K562 treated with DMSO at 1 percent for 48 hours (cell line): Measurements from ENCODE around the gene CLEC4F. TPM values are rescaled to one million over a fixed set of nuclear protein-coding genes. Genes with fewer than 3 reads are reported as not detected.

Source experiments
- total RNA-seq: library from RNA; unstranded; fragments of 300-600 nt; gene quantifications from 2 replicates; pipeline ENCODE4 v1.2.3, GENCODE V29; 2022; ENCODE audit warnings: low replicate concordance; ENCODE audit errors: extremely low read depth

CLEC4F gene
- not detected in 2 replicates for total RNA-seq

GRCh38 chr2:70820499-70820898, at the start of gene CLEC4F:
TSS of gene CLEC4F (minus strand) at chr2:70820599. CDS start at chr2:70820523, 76 bp downstream.

GRCh38 chr2:70835643-70836042, 15.2 kb upstream of the CLEC4F start, which contains the start of gene CD207:
TSS of gene CD207 (minus strand) at chr2:70835816. CDS start at chr2:70835776, 40 bp downstream.

DNA sequence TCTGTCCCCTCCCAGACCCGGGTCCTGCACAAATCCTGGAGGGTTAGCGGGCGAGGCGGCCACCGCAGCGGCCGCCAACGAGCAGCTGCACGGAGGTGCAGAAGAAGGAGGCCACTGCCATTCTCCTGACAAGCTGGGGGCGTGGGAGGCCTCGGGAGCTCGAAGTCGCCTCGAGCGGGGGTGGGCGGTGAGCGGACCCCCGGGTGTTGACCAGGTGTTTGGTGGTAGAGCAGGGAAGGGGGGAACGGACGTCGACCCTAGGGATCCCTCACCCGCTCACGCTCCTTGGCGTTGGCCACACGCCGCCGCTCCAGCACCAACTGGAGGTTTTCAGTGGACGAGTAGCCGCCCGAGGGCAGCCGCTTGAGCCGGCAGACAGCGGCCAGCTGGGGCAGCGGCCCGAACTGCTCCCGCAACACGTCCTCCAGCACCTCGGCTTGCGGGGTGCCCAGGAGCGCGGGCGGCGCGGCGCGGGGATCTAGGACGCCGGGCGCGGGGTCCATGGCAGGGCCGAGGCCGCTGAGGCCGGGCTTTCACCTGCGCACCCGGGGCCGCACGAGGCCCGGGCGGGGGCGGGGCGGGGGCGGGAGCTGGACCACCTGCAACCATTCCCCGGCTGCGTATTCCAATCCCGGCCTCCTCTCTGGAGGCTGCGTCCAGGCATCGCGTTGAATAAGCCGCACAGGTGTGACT, 30.1 kb downstream of the CLEC4F start, which contains the start of gene FIGLA:
TSS of gene FIGLA (minus strand) at position 508 of the 693 bp plus-strand sequence. CDS start at position 503, 5 bp downstream.

GRCh38 chr2:70767699-70768589, 52.5 kb downstream of the CLEC4F start, which contains the start of gene ADD2:
TSS of gene ADD2 (minus strand) at chr2:70768200. CDS start at chr2:70706408, 61,792 bp downstream.

Other genes with a start within 250 kb of the CLEC4F start
- gene ADD2, start 52.4 kb downstream of the CLEC4F start, total RNA-seq = not detected in 2 replicates
- gene FIGLA, start 30.0 kb downstream of the CLEC4F start, total RNA-seq = not detected in 2 replicates
- gene CD207, start 15.2 kb upstream of the CLEC4F start, total RNA-seq = not detected in 2 replicates
- gene VAX2, start 80.0 kb upstream of the CLEC4F start, total RNA-seq = not detected in 2 replicates
- not detected in 2 replicates for gene ATP6V1B1, start 115.3 kb upstream of the CLEC4F start, total RNA-seq
- gene ANKRD53, start 158.0 kb upstream of the CLEC4F start, total RNA-seq = not detected in 2 replicates
- not detected in 2 replicates for gene TEX261, start 174.3 kb upstream of the CLEC4F start, total RNA-seq
- not detected in 2 replicates for gene NAGK, start 248.0 kb upstream of the CLEC4F start, total RNA-seq